NCI-H1092 treated with DMSO at 0.1 percent for 48 hours (cell line): ENCODE results near the gene ARHGAP28.

Experiments
- DNase-seq: peaks from one replicate; lab custom pipeline; 2025; lab: John Stamatoyannopoulos, UW

The ARHGAP28 gene

GRCh38 chr18:6733758-6734157, 4.2 kb downstream of the ARHGAP28 start:
- DNase-seq: no peak

- no peak for DNase-seq
These were observed 5.4 kb downstream of the ARHGAP28 start for GRCh38 chr18:6734726-6735430.

- DNase-seq: no peak
These were observed 8.3 kb downstream of the ARHGAP28 start for GRCh38 chr18:6737833-6738232.

- no peak for DNase-seq
These were observed 9.1 kb downstream of the ARHGAP28 start for GRCh38 chr18:6738622-6739021.

- DNase-seq: no peak
These were observed 11.7 kb downstream of the ARHGAP28 start for GRCh38 chr18:6741232-6741663.

GRCh38 chr18:6741786-6742185, 12.3 kb downstream of the ARHGAP28 start:
- no peak for DNase-seq

- DNase-seq: no peak
These were observed 14.5 kb downstream of the ARHGAP28 start for GRCh38 chr18:6743999-6744398.

- DNase-seq: no peak
These were observed 15.4 kb downstream of the ARHGAP28 start for GRCh38 chr18:6744816-6745455.

GRCh38 chr18:6745504-6746031, 16.1 kb downstream of the ARHGAP28 start:
- no peak for DNase-seq

- no peak for DNase-seq
These were observed 17.0 kb downstream of the ARHGAP28 start for GRCh38 chr18:6746386-6746960.

- no peak for DNase-seq
These were observed 18.1 kb downstream of the ARHGAP28 start for GRCh38 chr18:6747646-6748045.

- DNase-seq: no peak
These were observed 18.7 kb downstream of the ARHGAP28 start for GRCh38 chr18:6748241-6748640.

GRCh38 chr18:6750411-6750810, 20.9 kb downstream of the ARHGAP28 start:
- no peak for DNase-seq

GRCh38 chr18:6751222-6751621, 21.7 kb downstream of the ARHGAP28 start:
- DNase-seq: no peak

GRCh38 chr18:6752202-6752860, 22.8 kb downstream of the ARHGAP28 start:
- DNase-seq: no peak

- DNase-seq: no peak
These were observed 25.6 kb downstream of the ARHGAP28 start for GRCh38 chr18:6755107-6755506.

- DNase-seq: no peak
These were observed 28.4 kb downstream of the ARHGAP28 start for GRCh38 chr18:6757931-6758330.

- DNase-seq: no peak
These were observed 30.1 kb downstream of the ARHGAP28 start for GRCh38 chr18:6759579-6759978.

GRCh38 chr18:6763524-6763923, 34.0 kb downstream of the ARHGAP28 start:
- DNase-seq: no peak

- DNase-seq: no peak
These were observed 34.9 kb downstream of the ARHGAP28 start for GRCh38 chr18:6764382-6764781.

GRCh38 chr18:6773777-6774176, 44.3 kb downstream of the ARHGAP28 start:
- no peak for DNase-seq

GRCh38 chr18:6775237-6775636, 45.7 kb downstream of the ARHGAP28 start:
- no peak for DNase-seq

- no peak for DNase-seq
These were observed 46.2 kb downstream of the ARHGAP28 start for GRCh38 chr18:6775702-6776101.
